ENCODE results near the gene HSD17B14.
"Not testable (repeated sequence)": the region's sequence is repeated elsewhere in the genome, so short reads cannot be mapped to it uniquely, and the experiment has no call there.

Gene HSD17B14

DNA sequence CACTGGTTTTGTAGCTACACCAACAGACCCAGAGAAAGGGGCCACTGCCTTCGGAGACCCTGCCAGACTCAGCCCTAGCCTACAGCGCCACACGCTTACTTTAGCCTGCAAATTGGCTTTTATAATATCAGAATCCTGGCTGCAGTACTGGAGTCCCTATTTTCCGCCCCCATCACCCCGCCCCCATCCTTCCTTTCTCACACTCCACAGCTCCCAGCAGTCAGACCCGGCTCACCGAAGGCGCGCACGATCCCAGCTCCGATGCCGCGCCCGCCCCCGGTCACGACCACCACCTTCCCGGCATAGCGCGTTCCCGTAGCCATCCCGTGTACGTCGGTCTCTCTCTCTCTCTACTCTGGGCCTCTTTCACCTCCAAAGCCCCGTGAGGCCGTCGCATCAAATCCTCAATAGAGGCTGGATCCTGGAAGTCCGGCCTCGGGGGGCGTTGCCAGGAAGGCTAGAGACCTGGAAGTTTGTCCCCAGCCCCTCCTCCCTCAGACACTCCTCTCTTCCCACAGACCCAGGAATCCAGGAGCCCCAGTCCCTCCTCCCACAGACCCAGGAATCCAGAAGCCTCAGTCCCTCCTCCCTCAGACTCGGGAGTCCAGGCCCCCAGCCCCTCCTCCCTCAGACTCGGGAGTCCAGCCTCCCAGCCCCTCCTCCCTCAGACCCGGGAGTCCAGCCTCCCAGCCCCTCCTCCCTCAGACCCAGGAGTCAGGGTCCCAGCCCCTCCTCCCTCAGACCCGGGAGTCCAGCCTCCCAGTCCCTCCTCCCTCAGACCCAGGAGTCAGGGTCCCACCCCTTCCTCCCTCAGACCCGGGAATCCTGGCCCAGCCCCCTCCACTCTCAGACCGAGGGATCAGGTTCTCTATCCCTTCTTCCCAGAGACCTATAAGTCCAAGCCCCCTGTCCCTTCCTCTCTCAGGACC, at the start of gene HSD17B14:
Gene HSD17B14, minus strand, starts transcription at position 403 of the 929 bp plus-strand sequence. Its CDS starts 80 bp downstream, at position 323.
- DNase-seq (ENCODE audit: low read depth): no peak

DNA sequence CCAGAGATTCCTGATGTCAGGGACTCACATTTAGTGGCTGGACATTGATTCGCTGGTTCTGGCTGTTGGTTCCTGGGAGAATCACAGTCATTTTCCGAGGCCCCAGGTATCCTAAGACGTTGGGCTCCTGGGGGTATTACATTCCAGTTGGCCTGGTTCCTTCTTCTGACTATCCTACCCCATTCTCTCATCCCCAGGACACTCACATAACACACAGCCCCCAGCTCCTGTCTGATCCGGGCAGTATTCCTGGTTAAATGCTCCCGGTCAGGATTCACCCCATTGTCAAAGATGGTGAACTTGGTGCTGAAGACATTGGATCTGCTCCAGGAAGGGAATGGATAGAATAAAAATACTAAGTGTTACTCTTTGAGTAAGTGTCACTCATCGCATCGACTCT, 47.4 kb upstream of the HSD17B14 start:
- DNase-seq (ENCODE audit: low read depth): no peak

DNA sequence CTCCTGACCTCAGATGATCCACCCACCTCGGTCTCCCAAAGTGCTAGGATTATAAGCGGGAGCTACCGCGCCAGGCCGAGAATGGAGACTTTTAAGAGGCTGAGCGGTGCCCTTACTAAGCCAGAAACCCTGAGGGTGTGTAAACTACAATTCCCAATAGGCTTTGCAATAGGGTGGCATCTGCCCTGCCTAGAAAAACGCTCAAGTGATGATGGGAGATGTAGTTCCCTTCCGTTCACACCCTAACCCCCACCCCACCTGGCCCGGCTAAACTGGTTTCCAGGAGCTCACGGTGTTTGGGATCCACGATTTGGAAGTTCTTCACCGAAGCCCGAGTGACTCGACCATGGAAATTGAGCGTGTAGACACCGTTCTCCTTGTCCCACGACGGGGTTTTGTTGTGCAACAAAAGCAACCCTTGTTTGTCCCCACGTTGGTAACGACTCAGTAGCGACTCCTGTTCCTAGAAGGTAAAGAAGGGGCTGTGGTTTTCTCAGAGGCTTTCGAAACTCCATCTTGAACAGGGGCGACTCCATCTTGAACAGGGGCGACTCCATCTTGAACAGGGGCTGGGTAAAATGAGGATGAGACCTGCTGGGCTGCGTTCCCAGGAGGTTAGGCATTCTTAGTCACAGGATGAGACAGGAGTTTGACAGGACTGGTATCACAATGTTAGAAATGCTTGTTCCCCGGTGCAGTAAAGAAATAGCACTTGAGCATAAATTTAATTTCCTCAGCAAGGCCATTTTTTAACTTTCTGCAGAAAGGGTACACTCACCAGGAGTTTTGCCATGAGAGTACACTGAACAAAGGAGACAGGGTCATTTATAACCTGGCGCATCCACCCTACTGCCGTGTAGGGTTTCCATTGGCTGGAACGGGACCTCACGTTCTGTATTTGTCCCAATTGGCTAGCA, 45.7 kb upstream of the HSD17B14 start:
- no peak for DNase-seq (ENCODE audit: low read depth)

DNA sequence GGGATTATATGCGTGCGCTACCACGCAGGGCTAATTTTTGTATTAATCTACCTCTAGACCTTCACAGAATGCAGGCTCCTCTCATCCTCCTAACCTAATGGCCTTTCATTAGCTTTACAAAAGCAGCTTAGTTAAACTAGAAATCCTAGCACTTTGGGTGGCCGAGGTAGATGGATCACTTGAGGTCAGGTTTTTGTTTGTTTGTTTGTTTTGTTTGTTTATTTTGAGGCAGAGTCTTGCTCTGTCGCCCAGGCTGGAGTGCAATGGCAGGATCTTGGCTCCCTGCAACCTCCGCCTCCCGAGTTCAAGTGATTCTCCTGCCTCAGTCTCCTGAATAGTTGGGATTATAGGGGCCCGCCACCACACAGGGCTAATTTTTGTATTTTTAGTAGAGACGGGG, 43.4 kb upstream of the HSD17B14 start:
- not testable (repeated sequence) for DNase-seq (ENCODE audit: low read depth)

DNA sequence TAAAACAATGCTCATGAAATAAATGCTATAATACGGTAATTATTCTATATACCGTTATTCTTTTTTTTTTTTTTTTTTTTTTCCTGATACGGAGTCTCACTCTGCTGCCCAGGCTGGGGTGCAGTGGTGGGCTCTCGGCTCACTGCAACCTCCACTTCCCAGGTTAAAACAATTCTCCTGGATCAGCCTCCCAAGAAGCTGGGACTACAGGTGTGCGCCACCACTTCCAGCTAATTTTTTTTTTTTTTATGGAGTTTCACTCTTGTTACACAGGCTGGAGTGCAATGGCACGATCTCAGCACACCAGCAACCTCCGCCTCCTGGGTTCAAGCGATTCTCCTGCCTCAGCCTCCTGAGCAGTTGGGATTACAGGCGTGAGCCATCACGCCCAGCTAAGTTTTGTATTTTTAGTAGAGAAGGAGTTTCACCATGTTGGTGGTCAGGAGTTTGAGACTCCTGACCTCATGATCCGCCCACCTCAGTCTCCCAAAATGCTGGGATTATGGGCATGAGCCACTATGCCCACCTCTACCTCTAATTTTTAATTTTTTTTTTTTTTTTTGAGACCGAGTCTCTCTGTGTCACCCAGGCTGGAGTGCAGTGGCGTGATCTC, 42.8 kb upstream of the HSD17B14 start:
- DNase-seq (ENCODE audit: low read depth): no peak

DNA sequence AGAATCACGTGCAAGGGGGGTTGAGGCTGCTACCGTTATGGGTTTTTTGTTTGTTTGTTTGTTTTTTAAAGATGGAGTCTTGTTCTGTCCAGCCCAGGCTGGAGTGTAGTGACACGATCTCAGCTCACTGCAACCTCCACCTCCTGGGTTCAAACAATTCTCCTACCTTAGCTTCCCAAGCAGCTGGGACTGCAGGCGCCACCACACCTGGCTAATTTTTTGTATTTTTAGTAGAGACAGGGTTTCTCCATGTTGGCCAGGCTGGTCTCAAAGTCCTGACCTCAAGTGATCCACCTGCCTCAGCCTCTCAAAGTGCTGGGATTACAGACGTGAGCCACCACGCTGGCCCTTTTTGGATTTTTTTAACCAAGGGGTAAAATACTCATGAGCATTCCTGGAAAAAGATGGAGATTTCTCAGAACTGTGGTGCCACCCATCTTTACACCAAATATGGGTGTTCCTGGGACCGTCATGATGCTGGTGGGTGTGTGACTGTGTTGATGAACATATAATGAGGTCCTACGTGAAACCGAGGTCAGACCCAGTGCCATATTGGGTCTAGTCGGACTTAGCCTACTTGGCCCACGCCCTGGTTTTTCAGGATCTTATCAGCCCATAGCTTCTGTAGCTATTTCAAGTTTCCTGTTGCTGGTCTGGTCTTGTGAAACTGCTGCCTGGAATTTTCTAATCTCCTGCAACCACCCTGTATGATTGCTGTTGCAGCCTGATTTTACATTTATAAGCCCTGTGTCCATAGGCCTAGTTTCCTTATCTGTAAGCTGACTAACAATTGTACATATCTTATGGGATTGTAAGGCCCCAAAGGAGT, 42.1 kb upstream of the HSD17B14 start:
- DNase-seq (ENCODE audit: low read depth): no peak

DNA sequence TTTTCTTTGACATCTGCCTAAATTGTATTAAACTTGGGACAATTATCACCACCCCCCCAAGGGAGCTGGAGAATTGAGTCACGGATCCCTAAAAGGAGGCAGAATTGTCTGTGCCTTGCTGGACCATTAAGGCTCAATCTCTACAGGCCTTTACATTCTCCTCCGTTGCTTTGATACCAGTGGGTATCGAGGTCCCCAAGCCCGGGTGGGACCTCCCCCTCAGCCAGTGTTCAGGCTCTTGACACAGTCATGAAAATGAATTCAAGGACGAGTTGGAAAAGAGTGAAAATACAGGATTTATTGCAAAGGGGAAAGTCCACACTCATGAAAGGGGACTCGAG, 41.5 kb upstream of the HSD17B14 start:
- no peak for DNase-seq (ENCODE audit: low read depth)

DNA sequence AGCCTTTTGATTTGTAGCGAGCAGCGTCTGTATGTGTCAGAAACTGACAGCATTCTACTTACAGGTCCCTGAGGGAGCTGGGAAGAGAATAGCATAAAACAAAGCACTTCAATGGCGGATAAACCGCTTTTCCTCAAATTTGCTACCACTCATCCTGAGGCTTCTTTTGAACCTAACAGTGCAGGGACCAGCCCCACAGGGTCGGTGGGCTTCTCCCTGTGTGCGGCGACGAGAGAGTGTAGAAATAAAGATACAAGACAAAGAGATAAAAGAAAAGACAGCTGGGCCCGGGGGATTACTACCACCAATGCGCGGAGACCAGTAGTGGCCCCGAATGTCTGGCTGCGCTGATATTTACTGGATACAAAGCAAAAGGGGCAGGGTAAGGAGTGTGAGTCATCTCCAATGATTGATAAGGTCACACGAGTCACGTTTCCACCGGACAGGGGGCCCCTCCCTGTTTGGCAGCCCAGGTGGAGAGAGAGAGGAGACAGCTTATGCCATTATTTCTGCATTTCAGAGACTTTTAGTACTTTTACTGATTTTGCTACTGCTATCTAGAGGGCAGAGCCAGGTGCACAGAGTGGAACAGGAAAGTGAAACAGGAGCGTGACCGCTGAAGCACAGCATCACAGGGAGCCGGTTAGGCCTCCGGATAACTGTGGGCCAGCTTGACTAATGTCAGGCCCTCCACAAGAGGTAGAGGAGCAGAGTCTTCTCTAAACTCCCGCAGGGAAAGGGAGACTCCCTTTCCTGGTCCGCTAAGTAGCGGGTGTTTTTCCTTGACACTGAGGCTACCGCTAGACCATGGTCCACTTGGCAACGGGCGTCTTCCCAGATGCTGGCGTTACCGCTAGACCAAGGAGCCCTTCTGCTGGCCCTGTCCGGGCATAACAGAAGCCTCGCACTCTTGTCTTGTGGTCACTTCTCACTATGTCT, 40.0 kb upstream of the HSD17B14 start:
- DNase-seq (ENCODE audit: low read depth): not testable (repeated sequence)

DNA sequence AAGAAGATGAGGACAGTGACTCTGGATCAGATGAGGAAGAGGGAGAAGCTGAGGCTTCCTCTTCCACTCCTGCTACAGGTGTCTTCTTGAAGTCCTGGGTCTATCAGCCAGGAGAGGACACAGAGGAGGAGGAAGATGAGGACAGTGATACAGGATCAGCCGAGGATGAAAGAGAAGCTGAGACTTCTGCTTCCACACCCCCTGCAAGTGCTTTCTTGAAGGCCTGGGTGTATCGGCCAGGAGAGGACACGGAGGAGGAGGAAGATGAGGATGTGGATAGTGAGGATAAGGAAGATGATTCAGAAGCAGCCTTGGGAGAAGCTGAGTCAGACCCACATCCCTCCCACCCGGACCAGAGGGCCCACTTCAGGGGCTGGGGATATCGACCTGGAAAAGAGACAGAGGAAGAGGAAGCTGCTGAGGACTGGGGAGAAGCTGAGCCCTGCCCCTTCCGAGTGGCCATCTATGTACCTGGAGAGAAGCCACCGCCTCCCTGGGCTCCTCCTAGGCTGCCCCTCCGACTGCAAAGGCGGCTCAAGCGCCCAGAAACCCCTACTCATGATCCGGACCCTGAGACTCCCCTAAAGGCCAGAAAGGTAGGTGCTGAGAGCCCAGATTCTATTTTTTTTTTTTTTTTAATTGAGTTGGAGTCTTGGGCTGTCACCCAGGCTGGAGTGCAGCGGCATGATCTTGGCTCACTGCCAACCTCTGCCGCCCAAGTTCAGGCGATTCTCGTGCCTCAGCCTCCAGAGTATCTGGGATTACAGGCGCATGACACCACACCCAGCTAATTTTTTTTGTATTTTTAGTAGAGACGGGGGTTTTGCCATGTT, 38.2 kb upstream of the HSD17B14 start:
- DNase-seq (ENCODE audit: low read depth): no peak

DNA sequence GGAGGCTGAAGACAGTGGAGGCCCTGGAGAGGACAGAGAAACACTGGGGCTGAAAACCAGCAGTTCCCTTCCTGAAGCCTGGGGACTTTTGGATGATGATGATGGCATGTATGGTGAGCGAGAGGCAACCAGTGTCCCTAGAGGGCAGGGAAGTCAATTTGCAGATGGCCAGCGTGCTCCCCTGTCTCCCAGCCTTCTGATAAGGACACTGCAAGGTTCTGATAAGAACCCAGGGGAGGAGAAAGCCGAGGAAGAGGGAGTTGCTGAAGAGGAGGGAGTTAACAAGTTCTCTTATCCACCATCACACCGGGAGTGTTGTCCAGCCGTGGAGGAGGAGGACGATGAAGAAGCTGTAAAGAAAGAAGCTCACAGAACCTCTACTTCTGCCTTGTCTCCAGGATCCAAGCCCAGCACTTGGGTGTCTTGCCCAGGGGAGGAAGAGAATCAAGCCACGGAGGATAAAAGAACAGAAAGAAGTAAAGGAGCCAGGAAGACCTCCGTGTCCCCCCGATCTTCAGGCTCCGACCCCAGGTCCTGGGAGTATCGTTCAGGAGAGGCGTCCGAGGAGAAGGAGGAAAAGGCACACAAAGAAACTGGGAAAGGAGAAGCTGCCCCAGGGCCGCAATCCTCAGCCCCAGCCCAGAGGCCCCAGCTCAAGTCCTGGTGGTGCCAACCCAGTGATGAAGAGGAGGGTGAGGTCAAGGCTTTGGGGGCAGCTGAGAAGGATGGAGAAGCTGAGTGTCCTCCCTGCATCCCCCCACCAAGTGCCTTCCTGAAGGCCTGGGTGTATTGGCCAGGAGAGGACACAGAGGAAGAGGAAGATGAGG, 37.4 kb upstream of the HSD17B14 start:
- no peak for DNase-seq (ENCODE audit: low read depth)

DNA sequence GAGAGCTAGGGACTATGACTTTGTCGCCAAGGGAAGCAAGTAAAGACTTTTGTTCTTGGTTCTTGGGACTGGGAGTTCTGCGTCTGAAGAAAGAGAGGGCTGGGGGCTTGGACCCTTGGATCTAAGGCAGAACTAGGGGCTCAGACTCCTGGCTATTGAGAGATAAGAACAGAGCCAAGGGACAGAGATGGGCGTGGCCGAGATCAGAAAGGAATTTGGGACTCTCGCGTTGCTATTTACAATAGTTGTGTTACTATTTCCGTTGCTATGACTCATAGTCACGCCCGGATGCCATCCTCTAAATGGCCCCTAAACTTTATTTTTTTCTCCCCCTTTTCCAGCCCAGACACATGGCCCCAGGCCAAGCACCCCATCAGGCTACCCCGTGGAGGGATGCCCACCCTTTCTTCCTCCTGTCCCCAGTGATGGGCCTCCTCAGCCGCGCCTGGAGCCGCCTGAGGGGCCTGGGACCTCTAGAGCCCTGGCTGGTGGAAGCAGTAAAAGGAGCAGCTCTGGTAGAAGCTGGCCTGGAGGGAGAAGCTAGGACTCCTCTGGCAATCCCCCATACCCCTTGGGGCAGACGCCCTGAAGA, 36.7 kb upstream of the HSD17B14 start:
- DNase-seq (ENCODE audit: low read depth): peak; percentile 96

DNA sequence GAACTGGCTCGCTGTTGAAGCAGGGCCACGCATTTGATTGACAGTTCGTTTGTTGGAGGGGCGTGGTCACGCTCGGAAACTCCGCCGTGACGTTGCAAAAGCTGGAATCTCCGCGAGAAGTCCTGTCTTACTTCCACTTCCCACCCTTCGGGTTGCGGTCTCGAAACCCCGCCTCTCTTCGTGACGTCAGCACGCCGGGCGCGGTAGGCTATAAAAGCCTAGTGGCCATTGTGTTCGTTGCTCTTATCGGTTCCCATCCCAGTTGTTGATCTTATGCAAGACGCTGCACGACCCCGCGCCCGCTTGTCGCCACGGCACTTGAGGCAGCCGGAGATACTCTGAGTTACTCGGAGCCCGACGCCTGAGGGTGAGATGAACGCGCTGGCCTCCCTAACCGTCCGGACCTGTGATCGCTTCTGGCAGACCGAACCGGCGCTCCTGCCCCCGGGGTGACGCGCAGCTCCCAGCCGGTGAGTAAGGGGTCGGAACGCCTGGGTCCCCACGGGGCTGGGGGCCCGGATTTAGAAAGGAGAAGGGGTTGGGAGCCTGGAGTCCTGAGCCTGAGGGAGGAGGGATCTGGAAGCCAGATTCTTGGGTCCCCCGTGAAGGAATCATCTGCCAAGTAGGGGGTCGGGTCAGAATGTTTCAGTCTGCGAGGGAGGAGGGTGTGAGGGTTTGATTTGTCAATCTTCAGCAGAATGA, 36.0 kb upstream of the HSD17B14 start, which contains the start of gene PPP1R15A:
Gene PPP1R15A, plus strand, starts transcription at position 240 of the 702 bp plus-strand sequence. CDS start 813 bp downstream, outside the sequence.
- peak; percentile 97 for DNase-seq (ENCODE audit: low read depth)

DNA sequence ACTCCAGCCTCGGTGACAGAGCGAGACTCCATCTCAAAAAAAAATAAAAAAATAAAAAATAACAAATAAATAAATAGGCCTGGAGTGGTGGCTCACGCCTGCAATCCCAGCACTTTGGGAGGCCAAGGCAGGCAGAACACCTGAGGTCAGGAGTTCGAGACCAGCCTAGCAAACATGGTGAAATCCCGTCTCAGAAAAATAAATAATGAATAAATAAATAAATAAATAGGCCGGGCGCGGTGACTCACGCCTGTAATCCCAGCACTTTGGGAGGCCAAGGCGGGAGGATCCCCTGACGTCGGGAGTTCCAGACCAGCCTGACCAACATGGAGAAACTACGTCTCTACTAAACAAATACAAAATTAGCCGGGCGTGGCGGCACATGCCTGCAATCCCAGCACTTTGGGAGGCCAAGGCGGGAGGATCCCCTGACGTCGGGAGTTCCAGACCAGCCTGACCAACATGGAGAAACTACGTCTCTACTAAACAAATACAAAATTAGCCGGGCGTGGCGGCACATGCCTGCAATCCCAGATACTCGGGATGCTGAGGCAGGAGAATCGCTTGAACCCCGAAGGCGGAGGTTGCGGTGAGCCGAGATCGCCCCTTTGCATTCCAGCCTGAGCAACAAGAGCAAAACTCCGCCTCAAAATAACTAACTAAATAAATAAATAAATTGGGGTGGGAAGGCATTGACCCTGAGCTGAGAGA, 35.3 kb upstream of the HSD17B14 start:
- DNase-seq (ENCODE audit: low read depth): not testable (repeated sequence)

DNA sequence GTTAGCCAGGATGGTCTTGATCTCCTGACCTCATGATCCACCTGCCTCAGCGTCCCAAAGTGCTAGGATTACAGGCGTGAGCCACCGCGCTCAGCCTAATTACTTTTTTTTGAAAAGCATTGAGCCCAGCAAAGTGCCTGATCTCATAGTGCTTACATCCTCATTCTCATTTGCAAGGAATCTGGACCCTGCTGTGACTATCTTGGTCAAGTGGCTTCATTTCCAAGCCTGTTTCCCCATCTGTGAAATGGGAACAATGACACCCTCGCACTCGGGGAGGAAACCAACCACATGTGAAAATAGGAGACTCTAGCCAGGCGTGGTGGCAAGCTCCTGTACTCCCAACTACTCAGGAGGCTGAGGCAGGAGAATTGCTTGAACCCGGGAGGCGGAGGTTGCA, 33.8 kb upstream of the HSD17B14 start:
- DNase-seq (ENCODE audit: low read depth): no peak

DNA sequence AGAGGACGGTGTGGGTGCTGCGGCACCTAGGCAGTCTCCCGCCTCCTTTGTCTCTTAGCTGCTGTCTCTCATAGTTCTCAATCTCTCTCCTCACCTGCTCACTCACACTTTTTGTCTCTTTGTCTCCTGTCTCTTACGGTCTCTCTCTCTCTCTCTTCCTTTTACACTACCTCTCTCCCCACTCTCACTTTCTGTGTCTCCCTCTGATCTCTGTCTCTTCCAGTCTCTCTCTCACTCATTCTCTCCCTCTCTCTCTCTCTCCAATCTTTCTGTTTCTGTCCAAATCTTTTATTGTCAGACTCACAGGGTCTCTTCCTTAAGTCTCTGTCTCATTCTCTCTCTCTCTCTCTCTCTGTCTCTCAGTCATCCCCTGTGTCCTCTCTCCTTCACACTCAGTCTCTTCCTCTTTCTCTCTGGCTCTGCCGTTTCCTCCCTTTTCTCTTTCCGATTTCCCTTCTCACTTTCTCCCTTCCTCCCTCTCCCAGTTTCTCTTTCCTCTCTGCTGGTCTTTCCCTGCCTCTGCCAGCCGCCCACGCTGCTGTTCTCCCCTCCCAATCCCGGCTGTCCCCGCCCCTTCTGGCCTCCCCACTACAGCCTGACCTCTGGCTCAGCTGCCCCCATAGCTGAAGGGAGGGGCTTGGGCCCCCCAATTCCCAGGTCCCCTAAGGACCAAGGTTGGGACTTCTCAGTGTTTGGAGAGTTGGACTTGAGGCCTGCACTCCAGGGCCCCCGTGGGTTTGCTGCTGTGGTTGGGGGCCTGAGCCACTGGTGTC, 32.0 kb upstream of the HSD17B14 start, which contains the start of gene PLEKHA4:
Gene PLEKHA4, minus strand, starts transcription at position 504 of the 773 bp plus-strand sequence. CDS start 997 bp downstream, outside the sequence.
- DNase-seq (ENCODE audit: low read depth): no peak

DNA sequence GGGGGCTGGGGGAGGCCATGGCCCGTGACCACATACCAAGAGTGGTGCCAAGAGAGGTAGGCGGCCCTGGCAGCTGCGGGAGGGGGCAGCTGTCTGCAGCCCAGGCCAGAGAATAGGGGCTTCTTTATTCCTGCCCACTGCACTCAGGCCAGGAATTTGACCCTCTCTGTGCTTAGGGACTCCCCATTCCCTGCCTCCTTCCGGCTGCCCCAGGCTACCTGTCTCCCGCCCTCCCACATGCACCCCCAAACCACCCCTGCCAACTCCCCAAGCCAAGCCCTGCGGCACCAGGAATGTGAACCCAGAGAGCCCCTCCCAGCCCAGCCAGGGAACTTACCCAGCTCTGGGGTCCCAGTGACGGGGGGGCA, 31.4 kb upstream of the HSD17B14 start:
- DNase-seq (ENCODE audit: low read depth): no peak
